Measurements from ENCODE around the gene ADCY9.

The ADCY9 gene

DNA sequence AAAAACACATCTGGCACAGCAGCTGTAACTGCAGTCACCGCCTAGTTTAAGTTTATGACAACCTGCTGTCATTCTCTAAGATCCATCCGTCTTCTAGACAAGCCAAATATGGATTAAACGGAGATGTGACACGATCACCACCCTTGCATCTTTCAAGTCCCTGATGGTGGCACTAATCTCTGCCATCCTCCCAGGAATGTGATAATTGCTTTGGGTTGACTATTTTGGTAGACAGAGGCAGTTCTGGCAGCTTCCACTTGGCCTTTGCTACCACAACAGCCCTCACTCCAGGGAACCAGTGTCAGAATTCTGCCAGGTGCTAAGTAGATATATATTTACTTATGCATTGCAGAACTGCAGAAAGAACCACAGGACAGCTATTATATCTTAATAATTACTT, 81.3 kb downstream of the ADCY9 start:
- ChIA-PET POLR2A (no interaction called here), CTCF (interaction anchor here (1.6 kb wide), 1 partner anchor 10 kb away, joined by 5 read pairs; no protein-coding TSS in a partner anchor)
- H3K4me3 ChIP-seq (ENCODE audit: low read depth, low read length), result no peak overlapping the region
- TF ChIP-seq, protein P1, sequence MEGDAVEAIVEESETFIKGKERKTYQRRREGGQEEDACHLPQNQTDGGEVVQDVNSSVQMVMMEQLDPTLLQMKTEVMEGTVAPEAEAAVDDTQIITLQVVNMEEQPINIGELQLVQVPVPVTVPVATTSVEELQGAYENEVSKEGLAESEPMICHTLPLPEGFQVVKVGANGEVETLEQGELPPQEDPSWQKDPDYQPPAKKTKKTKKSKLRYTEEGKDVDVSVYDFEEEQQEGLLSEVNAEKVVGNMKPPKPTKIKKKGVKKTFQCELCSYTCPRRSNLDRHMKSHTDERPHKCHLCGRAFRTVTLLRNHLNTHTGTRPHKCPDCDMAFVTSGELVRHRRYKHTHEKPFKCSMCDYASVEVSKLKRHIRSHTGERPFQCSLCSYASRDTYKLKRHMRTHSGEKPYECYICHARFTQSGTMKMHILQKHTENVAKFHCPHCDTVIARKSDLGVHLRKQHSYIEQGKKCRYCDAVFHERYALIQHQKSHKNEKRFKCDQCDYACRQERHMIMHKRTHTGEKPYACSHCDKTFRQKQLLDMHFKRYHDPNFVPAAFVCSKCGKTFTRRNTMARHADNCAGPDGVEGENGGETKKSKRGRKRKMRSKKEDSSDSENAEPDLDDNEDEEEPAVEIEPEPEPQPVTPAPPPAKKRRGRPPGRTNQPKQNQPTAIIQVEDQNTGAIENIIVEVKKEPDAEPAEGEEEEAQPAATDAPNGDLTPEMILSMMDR (IDR thresholded peaks at IDR 0.05; ENCODE audit: insufficient read depth, low read length, missing control alignments), result no peak
- DNase-seq (ENCODE audit: low read depth, low spot score), result no peak

DNA sequence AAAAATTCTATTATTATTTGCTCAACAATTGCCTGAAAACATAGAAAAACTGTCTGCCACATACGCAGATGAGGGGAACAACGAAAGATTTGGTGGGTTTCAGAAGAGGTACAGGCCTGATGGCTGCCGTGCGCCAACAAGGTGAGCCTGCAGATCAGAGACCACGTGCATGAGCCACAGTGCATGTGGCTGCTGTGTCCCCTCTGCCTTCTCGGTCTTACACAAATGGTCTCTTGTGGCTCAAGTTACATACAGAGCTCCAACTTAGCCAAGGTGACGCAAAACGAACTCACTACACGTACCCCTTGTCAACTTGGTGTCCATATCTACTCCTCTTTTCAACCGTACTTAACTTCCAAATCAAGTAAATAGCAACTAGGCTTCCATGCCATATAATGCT, 82.3 kb downstream of the ADCY9 start:
- DNase-seq (ENCODE audit: low read depth, low spot score), result no peak
- H3K4me3 ChIP-seq (ENCODE audit: low read depth, low read length), result no peak overlapping the region
- ChIA-PET CTCF (no interaction called here), POLR2A (no interaction called here)
- TF ChIP-seq, protein P1 (IDR thresholded peaks at IDR 0.05; ENCODE audit: insufficient read depth, low read length, missing control alignments), result no peak

DNA sequence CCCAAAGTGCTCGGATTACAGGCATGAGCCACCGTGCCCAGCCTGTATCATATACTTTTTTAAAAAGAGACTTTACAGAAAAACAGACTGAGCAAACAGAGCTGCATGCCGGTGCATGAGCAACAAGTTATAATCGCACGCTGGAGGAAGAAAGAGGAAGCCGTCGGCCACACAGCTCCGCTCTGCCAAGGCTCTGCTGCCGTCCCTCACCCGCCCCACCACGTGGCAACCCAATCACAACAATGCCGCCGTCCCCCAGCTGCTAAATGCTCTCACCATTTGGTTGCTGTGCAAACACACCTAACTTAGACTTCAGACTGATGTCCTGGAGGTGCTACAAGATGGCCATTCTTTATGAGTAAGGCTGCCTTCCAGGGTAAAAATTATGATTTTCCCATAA, 83.5 kb downstream of the ADCY9 start:
- no peak for DNase-seq (ENCODE audit: low read depth, low spot score)
- CTCF ChIA-PET, result no interaction called here
- H3K4me3 ChIP-seq (ENCODE audit: low read depth, low read length), result no peak overlapping the region
- TF ChIP-seq, protein P1 (IDR thresholded peaks at IDR 0.05; ENCODE audit: insufficient read depth, low read length, missing control alignments), result no peak
- POLR2A ChIA-PET, result interaction anchor here (0.6 kb wide), 1 partner anchor 273 kb away, joined by 3 read pairs; no protein-coding TSS in a partner anchor

DNA sequence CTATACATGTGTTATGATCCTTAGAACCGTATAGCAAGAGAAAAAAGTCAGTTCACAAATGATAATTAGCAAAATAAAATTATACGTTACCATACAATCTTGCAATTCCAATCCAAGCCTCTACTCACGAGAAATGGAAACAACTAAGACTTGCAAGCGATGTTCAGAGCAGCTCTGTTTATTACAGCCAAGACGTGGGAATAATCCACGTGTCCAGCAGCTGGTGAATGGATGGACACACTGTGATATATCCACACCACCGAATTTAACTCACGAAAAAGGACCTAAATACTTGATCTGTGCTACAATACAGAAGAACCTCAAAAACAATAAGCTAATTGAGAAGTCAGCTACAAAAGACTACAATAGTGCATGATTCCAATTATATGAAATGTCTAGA, 88.1 kb downstream of the ADCY9 start:
- no peak overlapping the region for H3K4me3 ChIP-seq (ENCODE audit: low read depth, low read length)
- DNase-seq (ENCODE audit: low read depth, low spot score), result no peak
- ChIA-PET POLR2A (no interaction called here), CTCF (no interaction called here)
- TF ChIP-seq, protein P1 (IDR thresholded peaks at IDR 0.05; ENCODE audit: insufficient read depth, low read length, missing control alignments), result no peak

DNA sequence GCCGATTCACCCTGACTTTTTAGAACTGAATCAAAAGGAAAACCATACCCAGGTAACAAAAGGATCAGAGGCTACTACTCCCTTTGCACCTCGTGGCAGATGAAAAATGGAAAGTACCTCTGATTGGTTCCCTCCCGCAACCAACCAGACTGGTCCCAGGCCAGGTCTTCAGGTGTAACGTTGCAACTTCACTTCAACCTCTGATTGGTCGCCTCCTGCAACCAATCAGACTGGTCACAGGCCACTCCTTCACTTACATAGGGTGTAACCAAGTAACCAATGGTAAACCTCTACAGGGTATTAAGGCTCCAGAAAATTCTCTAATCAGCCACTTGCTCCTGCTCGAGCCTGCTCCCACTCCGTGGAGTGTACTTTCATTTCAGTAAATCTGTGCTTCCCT, 89.4 kb downstream of the ADCY9 start:
- CTCF ChIA-PET, result no interaction called here
- DNase-seq (ENCODE audit: low read depth, low spot score), result no peak
- no peak overlapping the region for H3K4me3 ChIP-seq (ENCODE audit: low read depth, low read length)
- POLR2A ChIA-PET, result no interaction called here
- TF ChIP-seq, protein P1 (IDR thresholded peaks at IDR 0.05; ENCODE audit: insufficient read depth, low read length, missing control alignments), result no peak

DNA sequence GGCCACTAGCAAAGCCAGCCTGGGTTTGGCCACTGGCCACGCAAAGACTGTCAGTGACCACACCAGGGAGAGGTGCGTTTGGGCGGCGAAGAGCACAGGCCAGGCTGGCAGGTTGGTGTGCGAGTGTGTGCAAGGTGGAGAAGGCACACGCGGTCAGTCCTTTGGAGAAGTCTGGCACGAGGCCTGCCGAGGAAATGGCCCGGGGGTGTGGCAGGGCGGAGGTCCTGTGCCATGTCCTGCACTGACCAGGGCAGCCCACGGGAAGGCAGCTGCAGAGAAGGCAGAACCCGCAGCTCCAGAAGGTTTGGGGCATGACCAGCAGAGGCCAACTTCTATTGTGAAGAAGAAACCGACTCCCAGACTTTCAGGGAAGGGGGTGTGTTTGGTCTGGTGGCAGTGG, 90.8 kb downstream of the ADCY9 start:
- H3K4me3 ChIP-seq (ENCODE audit: low read depth, low read length), result no peak overlapping the region
- ChIA-PET POLR2A (no interaction called here), CTCF (interaction anchor here (2.0 kb wide), 1 partner anchor 10 kb away, joined by 5 read pairs; no protein-coding TSS in a partner anchor)
- DNase-seq (ENCODE audit: low read depth, low spot score), result no peak
- TF ChIP-seq, protein P1 (IDR thresholded peaks at IDR 0.05; ENCODE audit: insufficient read depth, low read length, missing control alignments), result no peak
